ENCODE data around the gene DLG2.

DNA sequence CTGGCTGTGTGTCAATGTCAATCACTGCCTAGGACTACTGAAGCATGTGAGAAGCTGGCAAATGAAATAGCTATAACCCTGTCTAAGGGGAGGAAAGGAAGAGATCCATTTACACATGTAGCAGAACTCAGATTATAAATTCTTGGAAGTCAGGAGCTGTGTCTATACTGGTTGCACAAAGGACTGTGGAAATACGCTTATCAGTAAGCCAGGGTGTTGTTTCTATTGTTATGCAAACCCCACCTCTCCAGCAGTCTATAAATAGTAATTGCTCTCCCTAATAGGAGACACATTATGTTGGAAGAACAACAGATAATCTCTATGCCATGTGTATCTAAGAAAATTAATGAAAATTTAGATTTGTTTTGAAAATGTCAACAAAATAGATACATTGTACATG, 1647.6 kb downstream of the DLG2 start:
- no peak for TF ChIP-seq POLR2A (IDR thresholded peaks at IDR 0.05)
- TF ChIP-seq, protein P1, sequence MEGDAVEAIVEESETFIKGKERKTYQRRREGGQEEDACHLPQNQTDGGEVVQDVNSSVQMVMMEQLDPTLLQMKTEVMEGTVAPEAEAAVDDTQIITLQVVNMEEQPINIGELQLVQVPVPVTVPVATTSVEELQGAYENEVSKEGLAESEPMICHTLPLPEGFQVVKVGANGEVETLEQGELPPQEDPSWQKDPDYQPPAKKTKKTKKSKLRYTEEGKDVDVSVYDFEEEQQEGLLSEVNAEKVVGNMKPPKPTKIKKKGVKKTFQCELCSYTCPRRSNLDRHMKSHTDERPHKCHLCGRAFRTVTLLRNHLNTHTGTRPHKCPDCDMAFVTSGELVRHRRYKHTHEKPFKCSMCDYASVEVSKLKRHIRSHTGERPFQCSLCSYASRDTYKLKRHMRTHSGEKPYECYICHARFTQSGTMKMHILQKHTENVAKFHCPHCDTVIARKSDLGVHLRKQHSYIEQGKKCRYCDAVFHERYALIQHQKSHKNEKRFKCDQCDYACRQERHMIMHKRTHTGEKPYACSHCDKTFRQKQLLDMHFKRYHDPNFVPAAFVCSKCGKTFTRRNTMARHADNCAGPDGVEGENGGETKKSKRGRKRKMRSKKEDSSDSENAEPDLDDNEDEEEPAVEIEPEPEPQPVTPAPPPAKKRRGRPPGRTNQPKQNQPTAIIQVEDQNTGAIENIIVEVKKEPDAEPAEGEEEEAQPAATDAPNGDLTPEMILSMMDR (IDR thresholded peaks at IDR 0.05) = no peak

Data from ovary (tissue), 3 donors.